Measurements from ENCODE around the gene ADSS2. TPM values are rescaled to one million over a fixed set of nuclear protein-coding genes. Genes with fewer than 3 reads are reported as not detected.

ADSS2 gene
- total RNA-seq, 1 experiment from 2014 or later = 82.8 TPM

GRCh38 chr1:244403431-244403830 is 48.3 kb downstream of the ADSS2 start (continued):
- no peak for TF ChIP-seq CDX4 (CRISPR knock-in tag; IDR thresholded peaks at IDR 0.05; ENCODE audit: borderline replicate concordance)
- no peak for TF ChIP-seq ZNF532 (CRISPR knock-in tag; IDR thresholded peaks at IDR 0.05; ENCODE audit: borderline replicate concordance)
- TF ChIP-seq, protein P1, sequence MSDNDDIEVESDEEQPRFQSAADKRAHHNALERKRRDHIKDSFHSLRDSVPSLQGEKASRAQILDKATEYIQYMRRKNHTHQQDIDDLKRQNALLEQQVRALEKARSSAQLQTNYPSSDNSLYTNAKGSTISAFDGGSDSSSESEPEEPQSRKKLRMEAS (CRISPR knock-in tag; IDR thresholded peaks at IDR 0.05) = no peak
- no peak for TF ChIP-seq ZNF512 (CRISPR knock-in tag; IDR thresholded peaks at IDR 0.05; ENCODE audit: borderline replicate concordance)

DNA sequence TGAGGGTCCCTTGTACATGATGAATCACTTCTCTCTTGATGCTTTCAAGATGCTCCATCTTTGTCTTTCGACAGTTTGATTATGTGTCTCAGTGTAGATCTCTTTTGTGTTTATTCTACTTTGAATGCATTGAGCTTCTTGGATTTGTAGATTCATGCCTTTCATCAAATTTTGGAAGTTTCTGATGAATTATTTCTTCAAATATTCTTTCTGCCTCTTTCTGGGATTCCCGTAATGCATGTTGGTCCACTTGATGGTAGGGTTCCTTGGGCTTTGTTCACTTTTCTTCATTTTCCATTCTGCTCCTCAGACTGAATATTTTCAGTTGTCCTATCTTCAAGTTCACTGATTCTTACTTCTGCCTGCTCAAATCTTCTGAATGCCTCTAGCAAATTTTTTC is 50.7 kb downstream of the ADSS2 start:
- no peak for TF ChIP-seq ZNF425 (CRISPR knock-in tag; conservative IDR thresholded peaks at IDR 0.05)
- TF ChIP-seq CREM (CRISPR knock-in tag; IDR thresholded peaks at IDR 0.05) = no peak
- TF ChIP-seq ATF6 (CRISPR knock-in tag; IDR thresholded peaks at IDR 0.05) = no peak
- TF ChIP-seq, protein P2, sequence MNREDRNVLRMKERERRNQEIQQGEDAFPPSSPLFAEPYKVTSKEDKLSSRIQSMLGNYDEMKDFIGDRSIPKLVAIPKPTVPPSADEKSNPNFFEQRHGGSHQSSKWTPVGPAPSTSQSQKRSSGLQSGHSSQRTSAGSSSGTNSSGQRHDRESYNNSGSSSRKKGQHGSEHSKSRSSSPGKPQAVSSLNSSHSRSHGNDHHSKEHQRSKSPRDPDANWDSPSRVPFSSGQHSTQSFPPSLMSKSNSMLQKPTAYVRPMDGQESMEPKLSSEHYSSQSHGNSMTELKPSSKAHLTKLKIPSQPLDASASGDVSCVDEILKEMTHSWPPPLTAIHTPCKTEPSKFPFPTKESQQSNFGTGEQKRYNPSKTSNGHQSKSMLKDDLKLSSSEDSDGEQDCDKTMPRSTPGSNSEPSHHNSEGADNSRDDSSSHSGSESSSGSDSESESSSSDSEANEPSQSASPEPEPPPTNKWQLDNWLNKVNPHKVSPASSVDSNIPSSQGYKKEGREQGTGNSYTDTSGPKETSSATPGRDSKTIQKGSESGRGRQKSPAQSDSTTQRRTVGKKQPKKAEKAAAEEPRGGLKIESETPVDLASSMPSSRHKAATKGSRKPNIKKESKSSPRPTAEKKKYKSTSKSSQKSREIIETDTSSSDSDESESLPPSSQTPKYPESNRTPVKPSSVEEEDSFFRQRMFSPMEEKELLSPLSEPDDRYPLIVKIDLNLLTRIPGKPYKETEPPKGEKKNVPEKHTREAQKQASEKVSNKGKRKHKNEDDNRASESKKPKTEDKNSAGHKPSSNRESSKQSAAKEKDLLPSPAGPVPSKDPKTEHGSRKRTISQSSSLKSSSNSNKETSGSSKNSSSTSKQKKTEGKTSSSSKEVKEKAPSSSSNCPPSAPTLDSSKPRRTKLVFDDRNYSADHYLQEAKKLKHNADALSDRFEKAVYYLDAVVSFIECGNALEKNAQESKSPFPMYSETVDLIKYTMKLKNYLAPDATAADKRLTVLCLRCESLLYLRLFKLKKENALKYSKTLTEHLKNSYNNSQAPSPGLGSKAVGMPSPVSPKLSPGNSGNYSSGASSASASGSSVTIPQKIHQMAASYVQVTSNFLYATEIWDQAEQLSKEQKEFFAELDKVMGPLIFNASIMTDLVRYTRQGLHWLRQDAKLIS (CRISPR knock-in tag; IDR thresholded peaks at IDR 0.05; ENCODE audit: borderline replicate concordance) = no peak
- no peak for TF ChIP-seq TP53 (CRISPR knock-in tag; IDR thresholded peaks at IDR 0.05)
- no peak for TF ChIP-seq CREB1 (CRISPR knock-in tag; IDR thresholded peaks at IDR 0.05)
- no peak for TF ChIP-seq CBFB (CRISPR knock-in tag; IDR thresholded peaks at IDR 0.05; ENCODE audit: low read depth)
- H3K27ac Mint-ChIP-seq = 0 out of 2 replicates have a peak overlapping the region, but pooled peaks have one; percentile 68
- H3K36me3 Mint-ChIP-seq = peaks cover 52% of the 10 kb centered on the region
- peaks cover 13% of the 10 kb centered on the region for H3K4me1 Mint-ChIP-seq
- H3K4me3 Mint-ChIP-seq = no peak overlapping the region
- DNase-seq (ENCODE audit: low spot score) (no peak), ATAC-seq (no peak)
- POLR2A ChIA-PET = no interaction called here
- peaks cover 37% of the 10 kb centered on the region for H3K9me3 Mint-ChIP-seq
- H3K27me3 Mint-ChIP-seq (ENCODE audit: low read depth) = no peaks in the 10 kb centered on the region
- CTCF ChIA-PET = no interaction called here
